IPS DF 19.7 (cell line): ENCODE results near the gene CCDC178.
"Not testable (repeated sequence)": the region's sequence is repeated elsewhere in the genome, so short reads cannot be mapped to it uniquely, and the experiment has no call there.

ENCODE experiments used
- DNase-seq: peaks from one replicate; pipeline ENCODE4 v3.0.0-alpha.2; 2013; ENCODE audit warnings: low read depth, low spot score

Gene CCDC178

DNA sequence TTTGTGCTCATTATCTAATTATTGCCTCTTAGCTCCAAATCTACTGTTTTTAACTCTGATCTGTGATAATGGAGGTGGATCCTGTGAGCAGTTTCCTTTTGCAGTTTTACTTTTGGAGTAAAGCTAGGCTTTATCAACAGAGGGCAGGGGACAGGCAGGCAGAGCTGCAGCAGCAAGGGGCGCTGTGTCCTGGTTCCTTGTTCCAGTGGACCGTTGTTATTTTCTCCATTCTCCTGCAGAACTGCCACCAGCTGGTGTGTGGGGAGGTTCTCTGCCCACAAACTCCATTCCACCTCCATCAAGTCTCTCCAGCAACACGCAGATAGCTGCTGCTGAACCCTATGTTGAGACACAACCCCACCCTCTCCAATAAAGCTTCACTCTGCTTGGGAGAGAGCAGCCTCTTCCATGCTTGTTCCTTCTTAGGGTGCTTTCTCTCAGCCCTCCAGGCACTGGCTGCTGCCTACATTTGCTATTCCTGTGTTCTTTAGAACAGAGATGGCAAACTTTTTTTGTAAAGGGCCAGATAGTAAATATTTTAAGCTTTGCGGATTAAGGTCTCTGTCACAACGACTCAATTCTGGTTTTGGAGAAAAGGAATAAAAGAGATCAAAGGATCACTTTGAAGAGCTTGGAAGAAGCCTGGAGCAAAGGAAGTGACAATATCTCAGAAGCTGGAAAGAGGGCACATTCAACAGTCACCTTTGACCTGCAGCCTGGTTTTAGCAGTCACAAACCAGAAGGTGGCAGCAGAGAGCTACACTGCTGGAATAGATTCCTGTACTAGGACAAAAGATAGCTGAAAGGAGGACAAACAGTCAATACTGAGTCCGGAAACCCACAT, 208.8 kb downstream of the CCDC178 start:
- DNase-seq: peak; percentile 60

GRCh38 chr18:33212363-33212762, 228.2 kb downstream of the CCDC178 start:
- no peak for DNase-seq

- peak; percentile 15 for DNase-seq
Measured at GRCh38 chr18:33210575-33211189, 229.8 kb downstream of the CCDC178 start.

DNA sequence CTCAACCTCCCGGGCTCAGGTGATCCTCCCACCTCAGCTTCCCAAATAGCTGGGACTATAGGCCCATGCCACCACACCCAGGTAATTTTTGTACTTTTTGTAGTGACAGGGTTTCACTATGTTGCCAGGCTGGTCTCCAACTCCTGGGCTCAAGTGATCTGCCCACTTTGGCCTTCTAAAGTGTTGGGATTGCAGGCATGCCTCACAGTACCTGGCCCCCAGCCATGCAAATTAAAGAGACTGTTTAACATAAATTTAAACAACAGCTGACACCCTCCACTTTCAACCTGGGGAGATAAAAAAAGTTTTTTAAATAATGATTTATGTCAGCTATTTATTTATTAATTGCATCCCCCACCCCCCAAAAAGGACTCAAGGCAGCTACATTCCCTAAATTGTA, 234.7 kb downstream of the CCDC178 start:
- DNase-seq: no peak

- peak; percentile 40 for DNase-seq
Measured at GRCh38 chr18:33201509-33201926, 239.0 kb downstream of the CCDC178 start.

GRCh38 chr18:33195795-33196194, 244.7 kb downstream of the CCDC178 start:
- no peak for DNase-seq

DNA sequence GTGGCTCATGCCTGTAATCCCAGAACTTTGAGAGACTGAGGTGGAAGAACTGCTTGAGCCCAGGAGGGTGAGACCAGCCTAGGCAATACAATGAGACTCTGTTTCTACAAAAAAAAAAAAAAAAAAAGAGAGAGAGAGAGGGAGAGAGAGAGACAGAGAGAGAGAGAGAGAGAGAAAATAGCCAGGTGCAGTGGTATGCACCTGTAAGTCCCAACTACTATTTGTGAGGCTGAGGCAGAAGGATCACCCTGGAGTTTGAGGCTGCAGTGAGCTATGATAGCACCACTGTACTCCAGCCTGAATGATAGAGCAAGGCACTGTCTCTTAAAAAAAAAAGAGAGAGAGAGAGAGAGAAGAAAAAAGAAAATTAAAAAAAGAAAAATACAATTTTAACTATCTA, 245.7 kb downstream of the CCDC178 start:
- no peak for DNase-seq

DNA sequence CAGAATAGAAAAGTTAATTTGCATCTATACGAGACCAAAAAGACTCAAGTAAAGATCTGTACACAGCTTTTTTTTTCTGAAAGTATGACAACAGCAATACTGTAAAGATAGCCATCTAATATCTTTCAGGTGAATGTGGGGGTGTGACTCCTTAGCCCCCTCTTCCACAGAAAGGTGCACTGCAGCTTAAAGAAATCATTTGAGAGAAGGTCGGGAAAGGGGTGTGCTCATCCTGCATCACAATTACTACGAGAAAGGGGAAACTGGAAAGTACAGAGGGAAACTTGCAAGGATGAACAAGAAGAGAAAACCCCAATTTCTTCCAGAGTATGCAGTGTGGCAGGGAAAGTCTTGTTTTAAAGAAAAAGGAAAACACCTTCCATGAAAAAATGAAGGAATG, 255.6 kb downstream of the CCDC178 start:
- no peak for DNase-seq

- no peak for DNase-seq
Measured at GRCh38 chr18:33184175-33184574, 256.3 kb downstream of the CCDC178 start.

GRCh38 chr18:33183136-33183535, 257.4 kb downstream of the CCDC178 start:
- DNase-seq: no peak

- DNase-seq: no peak
Measured at GRCh38 chr18:33181016-33181415, 259.5 kb downstream of the CCDC178 start.

DNA sequence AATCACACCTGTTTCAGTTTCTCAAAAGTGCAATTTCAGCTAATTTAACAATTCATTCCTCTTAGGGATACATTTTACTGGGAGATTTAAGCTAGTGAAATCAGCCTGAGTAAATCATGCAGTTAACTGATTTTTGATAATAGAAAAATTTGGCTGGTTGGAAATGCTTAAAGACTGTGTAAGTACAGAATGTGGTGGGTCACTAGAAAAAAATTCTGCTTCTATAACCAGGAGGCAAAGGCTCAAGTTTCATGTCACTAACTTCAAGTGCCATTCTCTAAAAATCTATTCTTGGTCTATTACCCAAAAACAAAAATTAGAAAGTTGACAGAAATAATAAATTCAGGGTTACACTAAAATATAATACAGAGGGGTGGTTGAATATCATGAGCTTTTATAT, 271.3 kb downstream of the CCDC178 start:
- no peak for DNase-seq

- DNase-seq: not testable (repeated sequence)
Measured at GRCh38 chr18:33164121-33164520, 276.4 kb downstream of the CCDC178 start.

DNA sequence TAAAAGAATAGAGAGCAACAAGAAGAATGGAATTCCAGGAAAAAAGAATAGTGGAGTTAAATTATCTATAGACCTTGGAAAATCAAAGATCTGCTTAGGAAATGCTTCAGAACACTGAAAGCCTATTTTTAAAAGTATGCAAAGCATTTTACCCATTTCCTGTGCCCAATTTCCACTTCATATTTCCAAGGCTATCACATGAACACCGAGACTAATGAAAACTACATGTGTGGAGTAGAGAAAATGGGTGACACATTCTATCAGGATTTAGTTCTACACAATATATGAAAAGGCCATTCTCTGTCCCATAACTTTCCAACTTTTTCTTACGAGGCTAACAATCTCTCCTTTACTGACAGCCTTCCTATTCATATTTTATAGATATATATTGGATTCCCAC, 279.4 kb downstream of the CCDC178 start:
- no peak for DNase-seq

DNA sequence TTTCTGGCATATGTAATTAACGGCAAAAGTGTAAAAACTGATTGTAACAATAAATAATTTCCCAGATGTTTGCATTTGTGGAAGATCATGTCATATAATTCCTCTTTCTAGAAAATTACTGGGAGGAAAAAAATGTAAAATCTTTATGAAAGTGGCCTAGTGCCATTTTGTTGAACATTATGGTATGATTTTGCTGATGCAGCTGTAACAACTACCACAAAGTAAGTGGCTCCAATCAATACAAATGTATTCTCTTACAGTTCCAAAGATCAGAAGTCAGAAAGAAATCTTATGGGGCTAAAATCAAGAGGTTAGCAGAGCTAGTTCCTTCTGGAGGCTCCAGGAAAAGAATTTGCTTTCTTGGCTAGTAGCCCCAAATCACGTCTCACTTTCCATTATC, 281.4 kb downstream of the CCDC178 start:
- DNase-seq: no peak

DNA sequence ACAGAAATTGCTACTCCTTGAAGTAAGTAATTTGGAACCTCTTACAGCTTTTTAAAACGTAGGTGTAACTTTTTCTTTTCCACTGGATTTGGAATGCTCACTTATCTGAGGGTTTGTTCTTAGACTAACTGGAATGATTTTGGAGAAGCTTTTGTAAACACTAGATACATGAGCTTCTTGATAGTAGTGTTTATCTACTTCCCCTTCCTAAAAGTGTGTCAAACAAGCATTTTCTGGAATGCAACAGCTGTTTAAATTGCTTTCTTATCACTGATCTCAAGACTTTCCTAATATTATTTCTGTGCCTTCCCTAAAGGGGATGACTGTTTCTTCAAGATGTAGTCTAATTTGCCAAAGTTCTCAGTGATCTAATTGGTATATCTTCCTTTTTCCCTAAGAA, 282.6 kb downstream of the CCDC178 start:
- DNase-seq: no peak

- DNase-seq: no peak
Measured at GRCh38 chr18:33156906-33157470, 283.5 kb downstream of the CCDC178 start.

DNA sequence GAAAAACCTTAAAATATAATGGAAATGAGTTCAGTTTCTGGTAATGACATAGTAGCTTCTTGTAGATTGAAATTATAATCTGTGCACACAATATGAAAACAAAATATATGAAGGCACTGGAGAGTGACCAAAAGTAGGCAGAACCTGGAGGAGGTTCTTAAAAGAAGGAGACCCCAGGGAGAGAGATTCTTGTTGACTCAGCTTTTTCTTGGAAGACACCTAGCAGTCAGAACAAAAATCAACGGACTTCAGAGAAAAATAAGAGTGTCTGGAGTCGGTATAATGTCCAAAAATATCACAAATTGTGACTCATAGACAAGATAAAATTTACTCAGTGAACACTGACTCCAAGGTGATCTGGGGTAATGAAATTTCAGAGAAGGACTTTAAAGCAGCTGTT, 286.5 kb downstream of the CCDC178 start:
- no peak for DNase-seq

GRCh38 chr18:33152376-33152775, 288.1 kb downstream of the CCDC178 start:
- DNase-seq: no peak

GRCh38 chr18:33147811-33148210, 292.7 kb downstream of the CCDC178 start:
- not testable (repeated sequence) for DNase-seq

GRCh38 chr18:33146014-33146413, 294.5 kb downstream of the CCDC178 start:
- DNase-seq: no peak

DNA sequence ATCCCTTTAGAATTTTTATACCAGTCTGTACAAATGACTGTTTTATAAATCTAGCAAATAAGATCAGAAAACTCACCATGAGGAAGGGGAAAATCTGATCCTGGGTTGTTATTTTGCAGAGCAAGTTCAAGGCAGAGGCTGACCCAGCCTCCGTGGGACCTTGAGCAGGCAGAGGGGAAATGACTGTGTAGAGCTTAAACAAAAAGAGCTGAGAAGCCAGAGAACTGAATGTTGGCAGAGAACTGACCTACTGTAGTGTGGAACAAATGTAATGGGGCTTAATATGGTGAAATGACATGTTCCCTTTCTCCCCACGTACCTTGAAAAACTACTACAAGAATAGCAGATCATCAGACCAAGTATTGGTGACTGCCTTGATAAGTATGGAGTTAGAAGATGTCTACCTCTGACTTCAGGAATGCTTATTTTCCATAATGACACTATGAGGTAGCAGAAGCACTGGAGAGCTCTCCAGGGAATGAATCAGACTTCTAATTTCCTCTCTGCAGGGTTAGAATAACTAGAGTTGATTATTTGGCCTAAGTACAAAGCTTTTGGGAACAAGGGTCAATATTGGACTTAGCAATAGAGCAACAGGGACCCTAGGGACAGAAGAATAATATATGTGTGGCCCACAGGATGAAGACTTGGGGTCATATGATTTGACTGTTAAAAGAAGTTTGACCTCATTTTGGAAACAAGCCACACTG, 304.4 kb downstream of the CCDC178 start:
- no peak for DNase-seq
